Measurements from ENCODE around the gene XYLT1.

XYLT1 gene

DNA sequence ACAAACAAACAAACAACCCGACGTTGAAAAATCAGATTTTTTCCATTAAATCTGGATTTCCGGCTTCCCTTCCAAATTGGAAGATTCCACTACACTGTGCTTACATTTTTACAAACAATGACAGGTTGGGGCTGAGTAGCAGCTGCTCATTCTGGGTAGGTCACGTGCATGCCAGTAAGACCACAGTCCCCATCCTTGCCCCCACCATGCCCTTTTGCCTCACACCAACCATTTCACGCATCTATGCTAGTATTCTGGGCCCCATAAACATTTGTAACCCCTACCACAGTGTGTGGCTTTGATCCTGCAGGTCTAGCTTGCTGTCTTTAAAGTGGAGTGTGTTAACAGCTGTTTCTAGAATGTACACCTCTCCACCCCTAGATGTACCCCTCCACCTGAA is 366.1 kb downstream of the XYLT1 start:
- TF ChIP-seq CTCF (IDR thresholded peaks at IDR 0.05; ENCODE audit: insufficient read depth, low read depth, low read length, missing control alignments), result no peak
- no peak overlapping the region for H3K4me3 ChIP-seq (ENCODE audit: low read length)
- no peak for DNase-seq (ENCODE audit: low read depth)

DNA sequence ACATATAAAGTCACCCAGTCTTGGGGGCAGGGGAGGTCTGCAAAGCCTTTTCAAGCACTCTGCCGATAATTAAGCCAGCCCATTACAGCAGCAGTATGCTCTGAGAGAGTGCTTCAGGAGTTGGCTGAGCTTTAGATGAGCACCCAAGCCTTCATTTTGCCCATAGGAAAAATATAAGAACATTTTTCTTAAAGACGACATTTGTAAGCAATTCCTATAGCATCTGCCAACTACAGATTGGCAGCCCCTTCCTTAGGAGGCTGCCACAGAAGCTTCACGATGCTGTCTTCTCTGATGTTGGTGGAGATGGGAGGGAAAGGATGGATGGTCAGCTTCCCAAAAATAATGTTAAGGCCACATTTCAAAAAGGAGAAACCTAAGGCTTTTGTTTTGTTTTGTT is 367.5 kb downstream of the XYLT1 start:
- no peak overlapping the region for H3K4me3 ChIP-seq (ENCODE audit: low read length)
- no peak for TF ChIP-seq CTCF (IDR thresholded peaks at IDR 0.05; ENCODE audit: insufficient read depth, low read depth, low read length, missing control alignments)
- no peak for DNase-seq (ENCODE audit: low read depth)

- no peak overlapping the region for H3K4me3 ChIP-seq (ENCODE audit: low read length)
- TF ChIP-seq CTCF (IDR thresholded peaks at IDR 0.05; ENCODE audit: insufficient read depth, low read depth, low read length, missing control alignments), result no peak
- DNase-seq (ENCODE audit: low read depth), result peak; percentile 1
These were observed 369.1 kb downstream of the XYLT1 start for GRCh38 chr16:17101646-17102045.

DNA sequence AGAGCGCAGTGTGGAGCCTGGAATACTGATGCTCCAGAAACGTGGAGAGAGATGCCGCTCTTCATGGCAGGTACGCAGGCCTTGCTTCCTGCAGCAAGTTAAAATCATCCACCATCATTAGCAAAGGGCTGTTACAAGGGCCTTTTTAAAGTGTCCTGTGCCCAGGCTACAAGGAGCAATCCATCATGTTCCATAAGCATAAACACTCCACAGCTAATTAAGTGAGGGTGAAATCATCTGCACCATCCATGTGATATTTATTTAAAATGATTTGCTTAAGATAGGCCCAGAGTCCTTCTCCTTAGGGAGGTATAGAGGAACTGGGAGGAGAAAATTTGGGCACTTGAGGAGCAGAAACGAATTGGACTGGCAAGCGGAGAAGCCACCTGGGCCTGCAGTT is 372.1 kb downstream of the XYLT1 start:
- TF ChIP-seq CTCF (IDR thresholded peaks at IDR 0.05; ENCODE audit: insufficient read depth, low read depth, low read length, missing control alignments), result no peak
- no peak overlapping the region for H3K4me3 ChIP-seq (ENCODE audit: low read length)

GRCh38 chr16:17084130-17084529 is 386.6 kb downstream of the XYLT1 start:
- TF ChIP-seq CTCF (IDR thresholded peaks at IDR 0.05; ENCODE audit: insufficient read depth, low read depth, low read length, missing control alignments), result no peak
- H3K4me3 ChIP-seq (ENCODE audit: low read length), result no peak overlapping the region
- no peak for DNase-seq (ENCODE audit: low read depth)

More for the DNA sequence above, 372.1 kb downstream of the XYLT1 start:
- no peak for DNase-seq (ENCODE audit: low read depth)

- no peak for DNase-seq (ENCODE audit: low read depth)
- TF ChIP-seq CTCF (IDR thresholded peaks at IDR 0.05; ENCODE audit: insufficient read depth, low read depth, low read length, missing control alignments), result no peak
These were observed 387.1 kb downstream of the XYLT1 start for GRCh38 chr16:17083628-17084027.

GRCh38 chr16:17082095-17082882 is 388.5 kb downstream of the XYLT1 start:
- no peak for TF ChIP-seq CTCF (IDR thresholded peaks at IDR 0.05; ENCODE audit: insufficient read depth, low read depth, low read length, missing control alignments)
- DNase-seq (ENCODE audit: low read depth), result no peak
- no peak overlapping the region for H3K4me3 ChIP-seq (ENCODE audit: low read length)

More at GRCh38 chr16:17083628-17084027, 387.1 kb downstream of the XYLT1 start:
- no peak overlapping the region for H3K4me3 ChIP-seq (ENCODE audit: low read length)
